ENCODE results near the gene SAMD11.

SAMD11 gene

DNA sequence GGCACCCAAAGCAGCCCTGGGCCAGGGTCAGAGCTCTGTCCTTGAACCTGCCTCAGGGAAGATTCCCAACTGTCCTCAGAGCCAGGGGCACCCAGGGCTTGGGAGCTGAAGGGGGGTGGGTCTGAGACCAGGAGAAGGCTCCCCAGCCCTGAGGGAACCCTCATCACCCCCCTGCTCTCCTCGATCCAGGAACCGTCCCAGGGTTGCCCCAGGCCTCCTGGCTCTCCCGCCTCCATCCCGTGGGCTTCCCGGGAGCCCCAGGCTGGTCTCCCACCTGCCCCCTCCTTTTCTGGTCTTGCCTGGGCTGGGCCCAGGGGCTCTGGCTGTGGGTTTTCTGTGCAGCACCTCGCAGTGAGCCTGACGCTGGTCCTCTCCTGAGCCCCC, 6.7 kb upstream of the SAMD11 start:
- no peak for DNase-seq (ENCODE audit: extremely low read depth in 1 of 2, low read depth in 1 of 2)

DNA sequence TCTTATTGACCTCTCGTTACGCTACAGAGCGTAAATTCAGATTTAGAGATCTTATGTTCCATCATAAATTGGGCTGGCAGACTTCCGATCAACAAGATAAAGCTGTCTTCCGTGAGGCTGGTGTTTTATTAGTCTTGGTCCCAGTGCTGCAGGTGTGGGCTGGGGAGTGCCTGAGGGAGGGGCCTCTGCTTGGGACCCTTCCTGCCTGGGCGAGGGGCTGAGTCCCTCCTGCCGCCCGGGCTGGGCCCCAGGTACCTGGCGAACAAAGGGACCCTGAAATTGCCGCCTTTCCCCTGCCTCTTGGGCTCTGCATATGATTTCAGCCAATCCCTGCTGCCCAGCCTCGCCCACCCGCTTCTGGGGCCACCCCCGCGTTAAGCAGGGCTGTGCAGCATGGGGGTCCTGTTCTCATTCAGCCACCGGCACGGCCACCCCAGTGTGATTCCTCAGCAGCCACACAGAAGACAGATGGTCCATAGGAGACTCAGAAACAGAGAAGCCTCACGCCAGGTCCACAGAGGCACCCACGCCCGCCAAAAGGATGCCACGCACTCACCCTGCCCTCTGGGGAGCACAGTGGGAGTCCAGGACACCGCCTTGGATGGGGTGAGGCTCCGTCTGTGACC, 6.1 kb upstream of the SAMD11 start:
- no peak for DNase-seq (ENCODE audit: extremely low read depth in 1 of 2, low read depth in 1 of 2)

DNA sequence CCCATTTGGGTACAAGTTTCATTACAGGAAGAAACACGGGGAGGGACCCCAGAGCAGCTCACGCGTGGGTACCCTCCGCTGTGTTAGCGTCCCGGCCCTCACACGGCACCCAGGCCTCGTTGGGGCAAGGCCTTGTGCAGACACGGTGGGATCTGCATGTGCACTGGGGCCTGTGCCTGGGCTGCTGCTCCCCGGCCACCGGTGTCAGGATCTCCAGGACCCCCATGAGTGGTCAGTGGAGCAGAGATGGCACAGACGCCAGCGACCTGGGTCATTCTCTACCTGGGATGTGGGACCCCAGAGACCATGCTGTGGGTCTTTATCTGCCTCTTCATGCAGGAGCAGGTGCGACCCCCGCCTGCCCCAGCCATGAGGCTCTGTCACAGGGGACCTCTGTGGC, 5.4 kb upstream of the SAMD11 start:
- no peak for DNase-seq (ENCODE audit: extremely low read depth in 1 of 2, low read depth in 1 of 2)

DNA sequence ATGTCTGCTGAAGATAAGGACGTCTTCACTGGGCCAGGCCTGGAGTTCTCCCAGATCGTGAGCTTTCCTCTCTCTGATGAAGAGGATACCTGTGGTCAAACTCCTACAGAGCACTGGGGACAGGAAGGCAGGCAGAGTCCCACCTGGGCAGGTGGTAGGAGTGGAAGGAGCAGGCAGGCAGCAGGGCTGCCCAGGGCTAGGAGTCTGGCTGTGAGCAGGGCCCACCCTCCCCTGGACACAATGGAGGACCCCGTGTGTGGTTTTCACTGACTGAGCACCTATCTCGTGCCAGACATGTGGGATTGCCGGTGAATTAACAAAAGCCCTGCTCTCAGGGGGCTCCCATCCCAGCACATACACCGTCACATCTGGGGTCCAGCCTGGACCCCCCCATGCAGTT, 4.9 kb upstream of the SAMD11 start:
- DNase-seq (ENCODE audit: extremely low read depth in 1 of 2, low read depth in 1 of 2), result no peak

DNA sequence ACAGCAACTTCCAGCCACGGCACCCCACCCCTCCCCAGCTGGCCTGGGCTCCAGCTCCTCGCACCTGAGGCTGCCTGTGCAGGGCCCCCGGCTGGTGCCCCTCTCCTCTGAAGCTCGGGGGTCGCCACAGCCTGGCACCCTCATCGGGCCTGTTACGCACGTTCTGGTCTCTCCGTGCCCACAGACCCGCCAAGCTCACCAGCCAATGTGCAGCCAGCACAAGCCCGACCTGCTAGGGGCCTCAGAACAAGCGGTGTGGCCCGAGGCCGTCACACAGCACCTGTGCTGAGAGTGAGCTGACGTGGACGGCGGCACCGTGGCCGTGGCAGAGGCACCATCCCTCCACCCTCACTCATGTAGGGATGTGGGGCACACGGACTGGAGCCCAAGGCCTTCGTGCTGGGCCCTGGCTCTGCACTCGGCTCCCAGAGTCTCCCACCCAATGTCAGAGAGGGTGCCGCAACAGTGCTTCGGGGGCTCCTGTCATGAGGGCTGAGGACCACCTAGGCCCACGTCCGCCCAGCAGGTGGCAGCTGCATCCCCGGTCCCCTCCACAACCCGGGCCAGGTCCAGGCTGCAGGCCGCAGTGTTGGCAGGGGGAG, 4.4 kb upstream of the SAMD11 start:
- DNase-seq (ENCODE audit: extremely low read depth in 1 of 2, low read depth in 1 of 2), result no peak

DNA sequence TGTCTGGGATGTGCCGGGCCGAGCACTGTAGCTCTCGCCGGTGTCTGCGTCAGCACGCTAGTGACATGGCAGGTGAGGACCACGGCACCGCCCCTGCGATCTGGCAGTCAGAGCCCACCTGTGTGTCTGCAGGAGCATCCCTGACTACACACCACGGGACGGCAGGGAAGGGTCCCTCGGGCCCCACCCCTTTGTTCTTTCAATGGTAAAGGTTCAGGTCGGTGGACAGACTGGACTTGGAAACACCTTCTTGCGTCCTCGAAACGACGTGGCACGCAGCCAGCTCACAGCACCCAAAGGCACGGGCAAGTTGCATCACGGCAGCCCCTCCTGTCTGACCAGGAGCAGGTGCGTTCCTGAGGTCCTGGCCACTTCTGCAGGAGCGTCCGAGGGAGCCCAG, 3.7 kb upstream of the SAMD11 start:
- no peak for DNase-seq (ENCODE audit: extremely low read depth in 1 of 2, low read depth in 1 of 2)

DNA sequence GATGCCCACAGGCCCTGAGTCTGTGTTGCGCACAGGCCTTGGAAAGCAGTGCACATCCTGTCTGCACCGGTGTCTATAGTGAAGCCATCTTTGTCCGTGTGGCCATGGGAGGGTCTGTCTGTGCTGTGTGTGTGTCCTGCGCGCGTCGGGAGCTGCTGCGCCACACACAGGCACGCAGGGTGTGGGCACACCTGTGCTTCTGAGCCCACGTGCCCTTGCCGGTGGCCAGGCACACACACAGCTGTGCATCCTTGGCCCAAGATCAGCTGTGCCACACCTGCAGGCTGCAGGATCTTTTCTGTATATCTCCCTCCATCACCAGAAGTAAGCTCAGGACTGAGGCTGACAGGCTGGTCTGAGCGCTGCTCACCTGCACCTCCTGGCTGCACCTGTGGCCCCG, 3.2 kb upstream of the SAMD11 start:
- no peak for DNase-seq (ENCODE audit: extremely low read depth in 1 of 2, low read depth in 1 of 2)

DNA sequence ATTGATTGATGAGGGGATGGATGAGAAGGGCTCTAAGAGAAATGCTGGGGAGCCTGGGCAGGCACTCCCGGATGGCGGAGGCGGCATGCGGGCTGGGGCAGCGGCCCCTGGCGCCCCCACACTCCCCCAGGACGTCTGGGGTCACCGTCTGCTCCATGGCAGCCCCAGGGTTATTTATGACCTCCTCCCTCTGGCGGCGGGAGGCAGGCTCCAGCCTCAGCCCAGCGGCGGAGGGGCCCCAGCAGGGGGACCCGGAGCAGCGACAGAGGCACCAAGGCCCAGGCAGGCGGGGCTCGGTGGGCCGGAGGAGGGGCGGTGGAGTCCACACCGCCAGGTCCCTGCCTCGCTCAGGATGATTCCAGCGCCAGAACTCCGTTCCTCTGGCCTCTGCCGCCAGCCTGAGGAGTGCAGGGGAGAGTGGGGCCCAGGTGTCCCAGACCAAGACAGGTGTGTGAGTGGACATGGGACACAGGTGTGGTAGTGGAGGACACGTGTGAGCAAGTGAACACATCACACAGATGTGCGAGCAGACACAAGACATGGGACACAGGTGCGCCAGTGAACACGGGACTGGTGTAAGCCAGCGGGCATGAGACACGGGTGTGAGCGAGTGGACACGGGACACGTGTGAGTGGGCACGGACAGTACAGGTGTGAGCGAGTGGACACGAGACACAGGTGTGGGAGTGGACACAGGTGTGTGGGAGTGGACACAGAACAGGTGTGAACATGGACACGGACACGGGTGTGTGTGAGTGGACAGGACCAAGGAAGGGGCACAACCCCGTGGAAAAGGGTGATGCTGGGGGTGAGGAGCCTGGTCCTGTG, 2.5 kb upstream of the SAMD11 start:
- DNase-seq (ENCODE audit: extremely low read depth in 1 of 2, low read depth in 1 of 2), result no peak

DNA sequence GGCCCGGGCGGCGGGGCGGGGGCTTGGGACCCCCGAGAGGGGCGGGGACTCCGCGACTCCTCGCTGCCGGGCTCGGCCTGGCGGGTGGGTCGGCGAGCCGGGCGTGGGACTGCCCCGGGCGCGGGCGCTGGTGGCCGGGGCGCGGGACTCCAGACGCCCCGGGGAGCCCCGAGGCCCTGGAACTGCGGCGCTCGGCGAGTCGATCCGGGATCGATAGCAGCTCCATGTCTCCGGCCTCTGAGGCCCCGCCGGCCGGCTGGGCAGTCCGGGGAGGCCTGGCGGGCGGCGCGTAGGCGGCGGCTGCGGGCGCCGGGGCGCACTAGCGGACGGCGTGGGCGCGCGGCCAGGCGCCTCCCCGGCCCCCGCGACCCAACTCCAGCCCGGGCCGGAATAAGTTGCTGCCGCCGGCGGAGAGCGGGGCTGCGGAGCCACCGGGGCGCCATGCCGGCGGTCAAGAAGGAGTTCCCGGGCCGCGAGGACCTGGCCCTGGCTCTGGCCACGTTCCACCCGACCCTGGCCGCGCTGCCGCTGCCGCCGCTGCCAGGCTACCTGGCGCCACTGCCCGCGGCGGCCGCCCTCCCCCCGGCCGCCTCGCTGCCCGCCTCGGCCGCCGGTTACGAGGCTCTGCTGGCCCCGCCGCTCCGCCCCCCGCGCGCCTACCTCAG, 400 bp downstream of the SAMD11 start:
- no peak for DNase-seq (ENCODE audit: extremely low read depth in 1 of 2, low read depth in 1 of 2)

DNA sequence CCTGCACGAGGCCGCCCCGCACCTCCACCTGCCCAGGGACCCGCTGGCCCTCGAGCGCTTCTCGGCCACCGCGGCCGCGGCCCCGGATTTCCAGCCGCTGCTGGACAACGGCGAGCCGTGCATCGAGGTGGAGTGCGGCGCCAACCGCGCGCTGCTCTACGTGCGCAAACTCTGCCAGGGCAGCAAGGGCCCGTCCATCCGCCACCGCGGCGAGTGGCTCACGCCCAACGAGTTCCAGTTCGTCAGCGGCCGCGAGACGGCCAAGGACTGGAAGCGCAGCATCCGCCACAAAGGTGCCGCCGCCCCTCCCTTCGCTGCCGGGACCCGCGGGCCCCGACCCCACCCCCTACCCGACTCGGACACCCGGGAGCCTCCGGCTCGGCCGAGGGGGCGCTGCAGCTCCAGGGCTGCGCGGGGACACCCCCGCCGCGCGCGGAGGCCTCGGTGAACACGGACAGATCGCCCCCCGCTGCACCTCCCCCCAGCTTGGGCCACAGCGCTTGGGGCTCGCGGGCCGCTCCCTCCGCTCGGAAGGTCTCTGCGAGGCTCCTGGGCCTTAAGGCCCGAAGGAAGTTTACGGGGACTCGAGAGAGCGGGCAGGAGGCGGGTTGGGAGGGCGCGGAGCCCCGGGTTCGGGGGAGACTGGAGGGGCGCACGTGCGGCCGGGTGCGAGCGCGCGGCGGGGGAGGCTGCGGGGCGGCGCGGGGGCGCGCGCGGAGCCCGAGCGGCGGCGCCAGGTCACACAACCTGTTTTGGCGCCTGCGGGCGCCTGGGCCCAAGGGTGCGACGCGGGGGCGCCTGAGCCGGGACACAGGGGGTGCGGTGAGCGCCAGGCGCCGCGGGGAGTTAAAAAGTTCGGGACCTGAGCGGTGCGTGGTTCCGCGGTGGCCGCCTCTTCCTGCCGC, 1.2 kb downstream of the SAMD11 start:
- DNase-seq (ENCODE audit: extremely low read depth in 1 of 2, low read depth in 1 of 2), result no peak

DNA sequence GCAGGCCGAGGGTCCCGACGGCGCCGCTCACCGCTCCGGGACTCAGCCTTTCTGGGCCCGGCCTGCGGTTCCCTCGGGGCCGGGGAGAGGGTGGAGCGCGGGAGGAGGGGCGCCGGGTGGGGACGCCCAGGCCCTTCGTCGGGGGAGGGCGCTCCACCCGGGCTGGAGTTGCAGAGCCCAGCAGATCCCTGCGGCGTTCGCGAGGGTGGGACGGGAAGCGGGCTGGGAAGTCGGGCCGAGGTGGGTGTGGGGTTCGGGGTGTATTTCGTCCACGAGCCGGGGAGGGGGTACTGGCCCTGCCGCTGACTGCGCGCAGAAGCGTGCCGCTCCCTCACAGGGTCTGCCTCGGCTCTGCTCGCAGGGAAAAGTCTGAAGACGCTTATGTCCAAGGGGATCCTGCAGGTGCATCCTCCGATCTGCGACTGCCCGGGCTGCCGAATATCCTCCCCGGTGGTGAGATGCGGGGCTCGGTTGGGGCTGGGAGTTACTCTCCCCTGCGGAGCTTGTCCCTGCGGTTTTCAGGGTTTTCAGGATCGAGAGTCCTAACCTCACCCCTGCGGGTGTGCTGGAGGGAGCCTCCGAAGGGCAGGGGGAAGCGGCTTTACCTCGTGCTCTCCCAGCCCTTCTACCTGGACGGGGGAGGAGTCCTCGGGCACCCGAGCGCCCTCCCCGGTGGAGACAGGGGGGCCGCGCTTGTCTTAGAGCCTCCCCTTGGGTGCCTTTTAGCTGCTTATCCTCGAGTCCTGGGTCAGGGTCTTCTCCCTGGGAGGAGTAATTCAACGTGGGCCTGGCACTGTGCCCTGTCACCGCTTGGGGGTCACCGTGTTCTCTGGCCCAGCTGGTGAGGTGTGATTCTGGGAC, 2.1 kb downstream of the SAMD11 start:
- no peak for DNase-seq (ENCODE audit: extremely low read depth in 1 of 2, low read depth in 1 of 2)

DNA sequence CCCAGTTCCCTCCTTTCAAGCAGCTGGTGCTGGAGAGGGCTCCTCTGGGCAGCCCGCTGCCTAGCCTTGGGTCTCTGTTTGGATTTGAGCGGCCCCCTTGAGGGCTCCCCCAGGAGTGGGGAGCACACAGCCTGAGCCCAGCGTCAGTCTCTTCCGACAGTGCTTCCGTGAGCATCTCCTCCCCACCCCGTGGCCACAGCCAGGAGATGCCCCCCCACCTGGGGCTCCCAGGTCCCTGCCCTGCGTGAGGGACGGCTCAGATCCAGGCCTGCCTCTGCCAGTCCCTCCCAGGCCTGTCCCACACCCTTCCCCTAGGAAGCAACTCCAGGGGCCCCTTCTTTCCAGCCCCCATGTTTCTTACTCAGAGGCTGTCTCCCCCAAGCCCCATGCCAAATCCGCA, 3.5 kb downstream of the SAMD11 start:
- no peak for DNase-seq (ENCODE audit: extremely low read depth in 1 of 2, low read depth in 1 of 2)

DNA sequence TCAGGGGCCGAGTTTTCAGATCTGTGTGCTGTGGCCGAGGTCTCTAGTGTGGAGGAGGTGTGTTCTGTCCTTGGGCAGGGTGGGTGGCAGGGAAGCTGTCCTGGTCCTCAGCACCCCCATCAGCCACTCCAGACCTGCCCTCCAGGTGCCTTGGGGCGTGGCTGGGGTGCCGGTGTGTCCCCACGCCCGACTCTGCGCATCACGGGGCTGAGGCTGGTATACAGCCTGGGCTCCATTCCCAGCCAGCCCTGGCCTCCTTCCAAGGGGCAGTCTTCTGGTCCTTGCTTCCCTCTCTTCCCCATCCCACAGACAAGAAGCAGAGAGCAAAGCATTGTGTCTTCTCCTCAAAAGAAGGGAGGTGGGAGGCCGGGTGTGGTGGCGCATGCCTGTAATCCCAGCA, 4.0 kb downstream of the SAMD11 start:
- DNase-seq (ENCODE audit: extremely low read depth in 1 of 2, low read depth in 1 of 2), result no peak

DNA sequence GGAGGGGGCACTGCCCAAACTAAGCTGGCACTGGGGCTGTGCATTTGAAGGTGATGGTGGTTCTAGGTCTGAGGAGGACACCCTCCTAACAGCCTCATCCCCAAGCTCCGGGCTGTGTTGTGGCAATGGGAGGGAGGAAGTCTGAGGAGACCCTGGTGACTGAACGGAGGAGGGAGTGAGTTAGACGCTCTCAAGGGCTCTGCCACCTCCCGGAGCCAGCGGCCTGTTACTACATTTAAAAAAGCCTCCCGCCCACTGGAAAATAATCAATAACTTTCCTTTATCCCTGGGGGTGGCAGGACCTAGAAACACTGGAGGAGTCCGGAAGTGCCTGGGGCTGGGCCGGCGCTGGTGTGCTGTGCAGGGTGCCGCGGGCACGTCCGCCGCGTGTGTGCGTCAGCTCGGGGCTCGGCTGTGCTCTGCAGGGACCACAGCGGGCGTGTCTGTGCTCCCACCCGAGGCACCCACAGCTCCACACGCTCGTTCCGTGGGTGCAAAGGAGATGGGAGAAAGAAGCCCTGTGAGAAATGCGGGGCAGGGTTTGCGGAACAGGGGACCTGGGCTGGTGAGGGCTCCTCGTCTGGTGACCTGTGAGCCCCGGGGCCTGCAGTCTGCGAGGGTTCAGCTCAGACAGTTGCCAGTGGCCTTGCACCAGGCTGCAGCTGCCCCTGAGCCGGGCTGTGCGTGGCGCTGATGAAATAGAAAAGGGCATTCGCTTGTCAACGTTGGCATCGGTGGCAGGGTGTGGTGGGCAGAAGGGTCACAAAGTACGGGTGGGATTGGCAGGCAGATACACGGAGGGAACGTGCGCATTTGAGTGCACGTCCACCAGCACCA, 5.3 kb downstream of the SAMD11 start:
- DNase-seq (ENCODE audit: extremely low read depth in 1 of 2, low read depth in 1 of 2), result no peak

DNA sequence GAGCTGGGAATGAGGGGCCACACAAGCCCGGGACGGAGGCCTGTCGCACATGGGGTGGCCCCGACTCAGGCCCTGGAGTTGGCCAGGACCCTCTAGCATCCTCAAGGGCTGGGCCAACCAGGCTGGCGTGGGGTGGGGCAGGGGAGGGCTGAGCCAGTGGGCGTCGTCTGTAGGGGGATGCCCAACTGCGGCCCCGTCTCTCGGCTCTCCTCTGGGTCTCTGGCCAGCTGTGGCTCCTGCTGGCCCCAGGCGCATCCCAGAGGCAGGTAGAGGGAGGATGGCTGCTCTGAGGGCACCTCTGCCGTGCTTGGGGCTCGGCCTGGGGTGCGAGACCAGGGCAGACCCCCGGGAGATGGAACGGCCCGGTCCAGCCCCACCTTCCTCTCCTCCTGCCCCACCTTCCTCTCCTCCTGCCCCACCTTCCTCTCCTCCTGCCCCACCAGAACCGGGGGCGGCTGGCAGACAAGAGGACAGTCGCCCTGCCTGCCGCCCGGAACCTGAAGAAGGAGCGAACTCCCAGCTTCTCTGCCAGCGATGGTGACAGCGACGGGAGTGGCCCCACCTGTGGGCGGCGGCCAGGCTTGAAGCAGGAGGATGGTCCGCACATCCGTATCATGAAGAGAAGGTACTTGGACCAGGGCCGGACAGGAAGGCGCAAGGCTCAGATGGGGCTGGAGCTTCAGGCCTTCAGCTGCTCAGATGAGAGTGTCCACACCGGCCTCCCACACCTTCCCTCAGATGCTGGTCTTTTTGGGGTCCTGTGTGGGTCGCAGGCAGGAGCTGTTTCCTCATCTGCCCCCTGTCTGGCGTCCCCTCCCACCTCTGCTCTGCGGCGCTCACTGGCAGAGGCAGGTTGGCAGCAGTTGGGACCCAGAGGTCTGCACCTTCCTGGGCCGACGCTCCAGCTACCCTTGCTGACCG, 6.2 kb downstream of the SAMD11 start:
- DNase-seq (ENCODE audit: extremely low read depth in 1 of 2, low read depth in 1 of 2), result no peak

DNA sequence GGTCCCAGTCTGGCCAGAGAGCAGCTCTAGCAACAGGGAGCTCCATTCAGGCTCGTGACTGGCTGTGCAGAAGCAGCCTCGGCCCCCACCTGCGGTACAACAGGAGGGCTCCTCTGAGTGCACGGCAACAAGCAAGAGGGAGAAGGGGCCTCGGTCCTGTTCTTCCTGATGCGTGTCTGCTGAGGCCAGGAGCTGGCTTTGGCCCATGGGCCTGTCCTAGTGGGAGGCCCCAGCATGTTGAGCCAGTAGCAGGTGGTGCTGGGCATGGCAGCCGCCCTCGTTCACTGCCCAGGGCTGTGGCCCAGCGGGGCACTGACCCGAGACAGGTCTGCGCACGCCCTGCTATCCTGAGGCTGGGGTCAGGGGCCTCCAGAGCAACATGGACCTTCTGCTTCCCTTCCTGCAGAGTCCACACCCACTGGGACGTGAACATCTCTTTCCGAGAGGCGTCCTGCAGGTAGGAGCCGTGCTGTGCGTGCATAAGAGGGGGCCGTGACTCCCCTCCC, 7.0 kb downstream of the SAMD11 start:
- no peak for DNase-seq (ENCODE audit: extremely low read depth in 1 of 2, low read depth in 1 of 2)

DNA sequence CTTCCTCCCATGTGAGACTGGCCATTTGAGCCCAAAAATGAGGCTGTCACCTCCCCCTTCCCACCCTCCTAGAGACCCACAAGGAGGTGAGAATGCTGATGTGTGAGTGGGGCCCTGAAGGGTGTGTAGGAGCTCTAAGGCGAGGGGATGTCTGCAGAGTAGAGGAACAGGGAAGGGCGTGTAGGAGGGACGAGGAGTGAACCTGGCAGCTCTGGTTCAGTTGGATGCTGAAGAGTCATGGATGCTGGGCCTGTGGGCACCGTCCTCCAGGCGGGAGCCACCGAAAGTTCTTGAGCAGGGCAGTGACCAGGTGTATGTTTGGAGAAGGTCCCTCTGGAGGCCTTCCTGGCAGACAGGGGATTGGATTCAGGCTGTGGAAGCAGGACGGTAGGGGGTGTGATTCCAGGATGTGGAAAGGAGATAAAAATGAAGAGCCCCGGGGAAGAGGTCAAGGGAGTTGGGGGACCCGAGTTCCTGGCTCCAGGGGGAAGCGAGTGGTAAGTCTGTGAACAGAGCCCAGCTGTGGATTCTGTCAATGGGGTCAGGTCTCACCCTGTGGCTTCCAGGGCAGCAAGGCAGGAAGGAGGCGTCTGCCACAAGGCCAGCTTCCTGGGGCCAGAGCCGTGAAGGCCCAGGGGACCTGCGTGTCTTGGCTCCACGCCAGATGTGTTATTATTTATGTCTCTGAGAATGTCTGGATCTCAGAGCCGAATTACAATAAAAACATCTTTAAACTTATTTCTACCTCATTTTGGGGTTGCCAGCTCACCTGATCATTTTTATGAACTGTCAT, 7.9 kb downstream of the SAMD11 start:
- DNase-seq (ENCODE audit: extremely low read depth in 1 of 2, low read depth in 1 of 2), result no peak

All from activated CD8-positive, alpha-beta memory T cell treated with anti-CD3 and anti-CD28 coated beads for 1 hour (primary cell).